HG03196 (cell line): ENCODE data around the gene TMEM239.

ENCODE experiments used
- ATAC-seq: cut with Tn5 transposase; IDR thresholded peaks from one replicate; pipeline ENCODE4 v1.9.1; 2021; ENCODE audit not compliant: unreplicated experiment

Gene TMEM239

GRCh38 chr20:2846698-2847097 is 30.5 kb downstream of the TMEM239 start:
- no peak for ATAC-seq

- no peak for ATAC-seq
Observed at GRCh38 chr20:2847802-2848201, 31.6 kb downstream of the TMEM239 start.

- ATAC-seq = no peak
Observed at GRCh38 chr20:2849529-2849928, 33.4 kb downstream of the TMEM239 start.

GRCh38 chr20:2851086-2851485 is 34.9 kb downstream of the TMEM239 start:
- ATAC-seq = no peak

- ATAC-seq = no peak
Observed at GRCh38 chr20:2858591-2858990, 42.4 kb downstream of the TMEM239 start.

- ATAC-seq = no peak
Observed at GRCh38 chr20:2859330-2860121, 43.4 kb downstream of the TMEM239 start.

GRCh38 chr20:2864626-2865025 is 48.5 kb downstream of the TMEM239 start:
- no peak for ATAC-seq

- no peak for ATAC-seq
Observed at GRCh38 chr20:2865101-2865500, 48.9 kb downstream of the TMEM239 start.

- ATAC-seq = no peak
Observed at GRCh38 chr20:2865630-2866029, 49.5 kb downstream of the TMEM239 start.

- ATAC-seq = no peak
Observed at GRCh38 chr20:2866236-2866635, 50.1 kb downstream of the TMEM239 start.

- ATAC-seq = no peak
Observed at GRCh38 chr20:2867081-2867864, 51.1 kb downstream of the TMEM239 start.
